HepG2 (cell line): ENCODE measurements around the gene PELI1.

ENCODE experiments used
- CHD2 ChIP-seq: IDR thresholded peaks from 2 replicates; pipeline ENCODE4 v1.6.1; 2011; ENCODE audit warnings: low read depth, low read length, improper control_type of control experiment
- MYC ChIP-seq: sonication (generic); formaldehyde crosslinking; IDR thresholded peaks from 2 replicates; pipeline ENCODE4 v1.9.0; 2021; ENCODE audit warnings: missing genetic modification reagents, borderline replicate concordance
- SAFB2 ChIP-seq: sonication (generic); formaldehyde crosslinking; IDR thresholded peaks from 2 replicates; pipeline ENCODE4 v1.5.1; 2020; ENCODE audit warnings: missing genetic modification reagents, low read depth, mild to moderate bottlenecking, borderline replicate concordance
- ZNF3 ChIP-seq: IDR thresholded peaks from 2 replicates; pipeline ENCODE4 v1.7.0; 2017; ENCODE audit warnings: inconsistent platforms
- ZNF572 ChIP-seq: sonication (generic); formaldehyde crosslinking; IDR thresholded peaks from 2 replicates; pipeline ENCODE4 v1.5.1; 2020; ENCODE audit warnings: mild to moderate bottlenecking, missing genetic modification reagents
- ZNF652 ChIP-seq: IDR thresholded peaks from 2 replicates; pipeline ENCODE4 v1.6.1; 2016; ENCODE audit warnings: low read depth, borderline replicate concordance
- TF ChIP-seq, protein P1 (sequence below): sonication (generic); formaldehyde crosslinking; IDR thresholded peaks from 2 replicates; pipeline ENCODE4 v1.4.0; 2020; ENCODE audit warnings: missing genetic modification reagents
- TF ChIP-seq, protein P2 (sequence below): IDR thresholded peaks from 2 replicates; pipeline ENCODE4 v1.6.1; 2012; ENCODE audit warnings: low read depth, low read length, improper control_type of control experiment
- TF ChIP-seq, protein P3 (sequence below): sonication (generic); formaldehyde crosslinking; IDR thresholded peaks from 2 replicates; pipeline ENCODE4 v1.5.0; 2020; ENCODE audit warnings: mild to moderate bottlenecking, missing genetic modification reagents, moderate library complexity
- TF ChIP-seq, protein P4 (sequence below): sonication (generic); formaldehyde crosslinking; IDR thresholded peaks from 2 replicates; pipeline ENCODE4 v1.4.0; 2020; ENCODE audit warnings: missing genetic modification reagents
- TF ChIP-seq, protein P5 (sequence below): sonication (generic); formaldehyde crosslinking; IDR thresholded peaks from 2 replicates; pipeline ENCODE4 v1.8.1; 2022; ENCODE audit warnings: mild to moderate bottlenecking, missing genetic modification reagents

DNA sequence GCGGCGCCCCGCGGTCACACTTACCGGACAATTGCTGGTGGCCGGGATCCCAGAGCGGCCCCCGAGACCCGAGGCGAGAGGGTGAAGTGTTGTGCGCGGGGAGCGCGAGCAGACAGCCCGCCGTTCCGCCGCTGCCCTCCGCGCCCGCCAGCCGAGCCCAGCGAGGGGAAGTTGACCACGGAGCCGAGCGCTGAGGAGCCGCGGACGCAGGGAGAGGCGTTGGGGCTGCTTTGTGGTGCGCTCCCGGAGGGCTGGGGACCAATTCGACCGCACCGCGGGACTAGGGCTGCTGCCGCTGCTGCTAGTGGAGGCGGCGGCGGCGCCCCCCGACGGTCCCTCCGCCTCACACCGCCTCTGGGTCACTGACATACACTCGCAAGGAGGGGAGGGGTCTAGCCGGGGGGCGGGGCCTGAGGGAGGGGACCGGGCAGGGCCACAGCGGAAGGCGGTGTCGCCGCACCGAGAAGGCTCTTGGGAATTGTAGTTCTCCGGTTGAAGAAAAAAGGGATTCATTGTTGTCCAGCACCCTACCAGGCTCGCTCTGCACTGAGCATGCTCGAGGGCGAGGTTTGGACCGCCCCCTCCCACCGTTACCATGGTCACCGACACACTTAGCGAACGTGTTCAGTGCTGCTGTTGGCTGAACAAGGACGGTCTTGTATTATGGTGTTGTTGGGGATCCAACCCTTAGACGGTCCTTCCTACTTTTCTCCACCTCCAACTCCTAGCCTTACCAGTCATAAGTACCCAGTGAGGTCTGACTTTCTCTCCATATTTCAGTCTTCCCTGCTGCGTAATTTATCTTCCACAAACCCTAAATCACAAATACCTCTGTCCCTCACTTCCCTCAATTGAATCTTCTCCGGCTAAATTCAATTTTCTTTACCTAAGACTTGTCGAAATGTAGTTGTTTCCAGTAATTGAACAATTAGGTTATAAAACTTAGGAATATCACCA, at the start of gene PELI1:
- no peak for TF ChIP-seq ZNF572 (CRISPR knock-in tag)
- TF ChIP-seq, protein P1, sequence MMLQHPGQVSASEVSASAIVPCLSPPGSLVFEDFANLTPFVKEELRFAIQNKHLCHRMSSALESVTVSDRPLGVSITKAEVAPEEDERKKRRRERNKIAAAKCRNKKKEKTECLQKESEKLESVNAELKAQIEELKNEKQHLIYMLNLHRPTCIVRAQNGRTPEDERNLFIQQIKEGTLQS (CRISPR knock-in tag): 0 out of 2 replicates have a peak, but pooled peaks have one; percentile 49
- no peak for TF ChIP-seq CHD2
- TF ChIP-seq, protein P2, sequence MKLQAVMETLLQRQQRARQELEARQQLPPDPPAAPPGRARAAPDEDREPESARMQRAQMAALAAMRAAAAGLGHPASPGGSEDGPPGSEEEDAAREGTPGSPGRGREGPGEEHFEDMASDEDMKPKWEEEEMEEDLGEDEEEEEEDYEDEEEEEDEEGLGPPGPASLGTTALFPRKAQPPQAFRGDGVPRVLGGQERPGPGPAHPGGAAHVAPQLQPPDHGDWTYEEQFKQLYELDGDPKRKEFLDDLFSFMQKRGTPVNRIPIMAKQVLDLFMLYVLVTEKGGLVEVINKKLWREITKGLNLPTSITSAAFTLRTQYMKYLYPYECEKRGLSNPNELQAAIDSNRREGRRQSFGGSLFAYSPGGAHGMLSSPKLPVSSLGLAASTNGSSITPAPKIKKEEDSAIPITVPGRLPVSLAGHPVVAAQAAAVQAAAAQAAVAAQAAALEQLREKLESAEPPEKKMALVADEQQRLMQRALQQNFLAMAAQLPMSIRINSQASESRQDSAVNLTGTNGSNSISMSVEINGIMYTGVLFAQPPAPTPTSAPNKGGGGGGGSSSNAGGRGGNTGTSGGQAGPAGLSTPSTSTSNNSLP: no peak
- peak; percentile 84; the same call in 1 of the 2 replicates for TF ChIP-seq SAFB2 (CRISPR knock-in tag)
- TF ChIP-seq ZNF3: no peak
- TF ChIP-seq, protein P3, sequence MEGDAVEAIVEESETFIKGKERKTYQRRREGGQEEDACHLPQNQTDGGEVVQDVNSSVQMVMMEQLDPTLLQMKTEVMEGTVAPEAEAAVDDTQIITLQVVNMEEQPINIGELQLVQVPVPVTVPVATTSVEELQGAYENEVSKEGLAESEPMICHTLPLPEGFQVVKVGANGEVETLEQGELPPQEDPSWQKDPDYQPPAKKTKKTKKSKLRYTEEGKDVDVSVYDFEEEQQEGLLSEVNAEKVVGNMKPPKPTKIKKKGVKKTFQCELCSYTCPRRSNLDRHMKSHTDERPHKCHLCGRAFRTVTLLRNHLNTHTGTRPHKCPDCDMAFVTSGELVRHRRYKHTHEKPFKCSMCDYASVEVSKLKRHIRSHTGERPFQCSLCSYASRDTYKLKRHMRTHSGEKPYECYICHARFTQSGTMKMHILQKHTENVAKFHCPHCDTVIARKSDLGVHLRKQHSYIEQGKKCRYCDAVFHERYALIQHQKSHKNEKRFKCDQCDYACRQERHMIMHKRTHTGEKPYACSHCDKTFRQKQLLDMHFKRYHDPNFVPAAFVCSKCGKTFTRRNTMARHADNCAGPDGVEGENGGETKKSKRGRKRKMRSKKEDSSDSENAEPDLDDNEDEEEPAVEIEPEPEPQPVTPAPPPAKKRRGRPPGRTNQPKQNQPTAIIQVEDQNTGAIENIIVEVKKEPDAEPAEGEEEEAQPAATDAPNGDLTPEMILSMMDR (CRISPR knock-in tag): peak; percentile 85
- TF ChIP-seq MYC (CRISPR knock-in tag): peak; percentile 30
- TF ChIP-seq, protein P4, sequence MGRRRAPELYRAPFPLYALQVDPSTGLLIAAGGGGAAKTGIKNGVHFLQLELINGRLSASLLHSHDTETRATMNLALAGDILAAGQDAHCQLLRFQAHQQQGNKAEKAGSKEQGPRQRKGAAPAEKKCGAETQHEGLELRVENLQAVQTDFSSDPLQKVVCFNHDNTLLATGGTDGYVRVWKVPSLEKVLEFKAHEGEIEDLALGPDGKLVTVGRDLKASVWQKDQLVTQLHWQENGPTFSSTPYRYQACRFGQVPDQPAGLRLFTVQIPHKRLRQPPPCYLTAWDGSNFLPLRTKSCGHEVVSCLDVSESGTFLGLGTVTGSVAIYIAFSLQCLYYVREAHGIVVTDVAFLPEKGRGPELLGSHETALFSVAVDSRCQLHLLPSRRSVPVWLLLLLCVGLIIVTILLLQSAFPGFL (CRISPR knock-in tag): no peak
- TF ChIP-seq ZNF652 (CRISPR knock-in tag): no peak
- TF ChIP-seq, protein P5, sequence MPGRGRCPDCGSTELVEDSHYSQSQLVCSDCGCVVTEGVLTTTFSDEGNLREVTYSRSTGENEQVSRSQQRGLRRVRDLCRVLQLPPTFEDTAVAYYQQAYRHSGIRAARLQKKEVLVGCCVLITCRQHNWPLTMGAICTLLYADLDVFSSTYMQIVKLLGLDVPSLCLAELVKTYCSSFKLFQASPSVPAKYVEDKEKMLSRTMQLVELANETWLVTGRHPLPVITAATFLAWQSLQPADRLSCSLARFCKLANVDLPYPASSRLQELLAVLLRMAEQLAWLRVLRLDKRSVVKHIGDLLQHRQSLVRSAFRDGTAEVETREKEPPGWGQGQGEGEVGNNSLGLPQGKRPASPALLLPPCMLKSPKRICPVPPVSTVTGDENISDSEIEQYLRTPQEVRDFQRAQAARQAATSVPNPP (CRISPR knock-in tag): no peak
